Lower lobe of right lung (tissue), 2 donors: ENCODE measurements around the gene COPS3. TPM values are rescaled to one million over a fixed set of nuclear protein-coding genes. Genes with fewer than 3 reads are reported as not detected.
A peak's percentile ranks its signal among the peaks of the same experiment; 100 is the strongest.

Source experiments
- ATAC-seq, 2 donors: fragments of 200-7000 bp; cut with Tn5 transposase; one replicate each; pipeline ENCODE4 v1.9.1; 2020 to 2022; ENCODE audit warnings: mild to moderate bottlenecking in 2 of 2, moderate library complexity in 2 of 2
- DNase-seq: peaks from one replicate; pipeline ENCODE4 v3.0.0-alpha.2; 2020
- H3K27ac ChIP-seq: fragments of 200-600 bp; one replicate; pipeline ENCODE4 v1.8.0; 2022
- H3K27me3 ChIP-seq: fragments of 200-600 bp; one replicate; pipeline ENCODE4 v1.8.0; 2022; ENCODE audit warnings: low read depth
- H3K36me3 ChIP-seq: fragments of 200-600 bp; one replicate; pipeline ENCODE4 v1.8.0; 2022; ENCODE audit warnings: mild to moderate bottlenecking
- H3K4me1 ChIP-seq: fragments of 200-600 bp; one replicate; pipeline ENCODE4 v1.8.0; 2022
- H3K4me3 ChIP-seq: fragments of 200-600 bp; one replicate; pipeline ENCODE4 v1.8.0; 2022; ENCODE audit warnings: mild to moderate bottlenecking
- H3K9me3 ChIP-seq: fragments of 200-600 bp; one replicate; pipeline ENCODE4 v1.8.0; 2022
- intact Hi-C: fragments of 100-400 bp; cut with DNase I; formaldehyde crosslinking; loops from one replicate; pipeline ENCODE4 v1.11.0; 2022
- long read RNA-seq: library from polyadenylated mRNA; unstranded; transcript quantifications from one replicate; pipeline ENCODE4 v2.0.0, GENCODE V29; 2021
- total RNA-seq: library from RNA; stranded (reverse); fragmentation: NEBNext Ultra II Directional; extraction: Animal tissue kit (Norgen Biotek cat#: 25700); gene quantifications from one replicate; pipeline ENCODE4 v1.2.1, GENCODE V29; 2021
- TF ChIP-seq, protein P1 (sequence below): fragments of 200-600 bp; IDR thresholded peaks from one replicate; pipeline ENCODE4 v1.8.0; 2022; ENCODE audit warnings: antibody characterized with exemption, mild to moderate bottlenecking
- donor health status: DM: no; HTN: yes; CAD: no; lungs with severe emphysema.

COPS3 gene
- total RNA-seq: 50.1 TPM
- long read RNA-seq, transcript COPS3-201 (12 exons, 1,641 nt): major isoform, 54 of 72 reads
- long read RNA-seq, partial matches to known transcripts: 3 of 72 reads
- long read RNA-seq, other reads (novel, unspliced or antisense): 14 of 72 reads

DNA sequence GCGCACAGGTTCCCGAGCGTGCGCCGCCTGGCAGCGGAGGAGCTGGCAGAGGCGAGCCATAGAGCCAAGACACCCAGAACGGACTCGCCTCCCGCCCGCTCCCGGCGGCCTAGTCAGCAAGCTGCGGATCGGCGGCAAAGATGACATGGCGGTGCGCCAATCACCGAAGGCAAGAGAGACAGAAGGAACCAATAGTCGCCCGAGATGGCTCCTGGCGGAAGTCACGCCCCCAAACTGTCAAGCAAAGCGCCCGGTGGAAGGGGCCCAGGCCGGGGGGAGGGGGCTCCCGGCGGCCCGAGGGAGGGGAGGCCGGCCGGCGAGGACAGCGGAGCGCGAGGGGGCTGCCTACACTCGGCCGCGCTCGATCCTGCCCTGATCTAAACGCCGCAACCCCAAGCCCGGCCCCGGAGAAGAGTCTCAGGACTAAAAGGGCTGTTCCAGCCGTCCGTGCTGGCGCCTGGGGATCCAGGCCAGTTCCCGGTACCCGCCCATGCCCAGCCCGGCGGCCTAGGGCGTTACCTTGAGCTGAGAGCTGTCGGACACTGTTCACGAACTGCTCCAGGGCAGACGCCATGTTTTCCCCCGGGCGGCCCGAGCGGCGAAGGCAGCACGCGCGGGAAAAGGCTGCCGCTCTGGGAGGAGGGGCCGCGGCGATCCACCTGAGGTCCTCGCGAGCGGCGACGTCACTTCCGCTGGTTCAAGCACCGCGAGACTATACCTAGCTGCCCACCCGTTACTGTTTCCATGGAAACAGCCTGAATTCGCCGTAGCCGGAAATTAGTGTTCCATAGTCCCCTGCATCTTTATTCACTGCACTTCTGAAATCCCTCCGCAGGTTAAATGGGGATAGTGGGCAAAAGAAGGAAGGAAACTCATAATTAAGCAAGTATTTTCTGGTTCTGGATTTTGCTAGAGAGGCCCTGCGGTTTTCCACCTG lies at the start of gene COPS3:
Gene COPS3, minus strand, starts transcription at position 634 of the 937 bp plus-strand sequence. Its CDS starts 60 bp downstream, at position 574.
- peaks cover 3% of the 10 kb centered on the region for H3K36me3 ChIP-seq
- TF ChIP-seq, protein P1, sequence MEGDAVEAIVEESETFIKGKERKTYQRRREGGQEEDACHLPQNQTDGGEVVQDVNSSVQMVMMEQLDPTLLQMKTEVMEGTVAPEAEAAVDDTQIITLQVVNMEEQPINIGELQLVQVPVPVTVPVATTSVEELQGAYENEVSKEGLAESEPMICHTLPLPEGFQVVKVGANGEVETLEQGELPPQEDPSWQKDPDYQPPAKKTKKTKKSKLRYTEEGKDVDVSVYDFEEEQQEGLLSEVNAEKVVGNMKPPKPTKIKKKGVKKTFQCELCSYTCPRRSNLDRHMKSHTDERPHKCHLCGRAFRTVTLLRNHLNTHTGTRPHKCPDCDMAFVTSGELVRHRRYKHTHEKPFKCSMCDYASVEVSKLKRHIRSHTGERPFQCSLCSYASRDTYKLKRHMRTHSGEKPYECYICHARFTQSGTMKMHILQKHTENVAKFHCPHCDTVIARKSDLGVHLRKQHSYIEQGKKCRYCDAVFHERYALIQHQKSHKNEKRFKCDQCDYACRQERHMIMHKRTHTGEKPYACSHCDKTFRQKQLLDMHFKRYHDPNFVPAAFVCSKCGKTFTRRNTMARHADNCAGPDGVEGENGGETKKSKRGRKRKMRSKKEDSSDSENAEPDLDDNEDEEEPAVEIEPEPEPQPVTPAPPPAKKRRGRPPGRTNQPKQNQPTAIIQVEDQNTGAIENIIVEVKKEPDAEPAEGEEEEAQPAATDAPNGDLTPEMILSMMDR: no peak
- peaks cover 39% of the 10 kb centered on the region for H3K4me1 ChIP-seq
- H3K9me3 ChIP-seq: no peaks in the 10 kb centered on the region
- peak within 1 kb of the TSS; percentile 99 for H3K4me3 ChIP-seq
- intact Hi-C loops: no loop called here
- no peaks in the 10 kb centered on the region for H3K27me3 ChIP-seq
- ATAC-seq (peak; percentile 98 to 99), DNase-seq (peak; percentile 99)
- peak within 1 kb of the TSS; percentile 97 for H3K27ac ChIP-seq

DNA sequence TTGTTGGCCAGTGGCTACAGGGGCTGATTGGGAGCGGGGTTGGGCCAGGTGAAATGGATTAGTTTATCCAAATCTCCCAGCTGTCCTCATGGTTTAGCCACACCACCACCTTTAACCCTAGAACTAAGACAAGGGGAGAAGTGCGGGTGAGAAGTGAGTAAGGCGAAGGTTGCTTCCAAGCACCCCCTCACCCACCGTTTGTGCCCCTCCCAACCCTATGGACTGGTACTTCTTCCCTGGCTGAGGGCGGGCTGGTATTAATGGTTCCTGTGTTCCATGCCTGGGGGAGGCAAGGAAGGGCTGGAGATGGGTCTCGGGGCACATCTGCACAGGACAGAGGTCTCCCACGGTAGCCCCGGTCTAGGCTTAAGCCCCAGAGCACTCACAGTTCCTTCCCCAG lies 47.2 kb upstream of the COPS3 start:
- Histone ChIP-seq H3K9me3 (no peaks in the 10 kb centered on the region), H3K27me3 (no peaks in the 10 kb centered on the region), H3K4me3 (no peak overlapping the region), H3K4me1 (no peaks in the 10 kb centered on the region), H3K36me3 (no peaks in the 10 kb centered on the region), H3K27ac (no peak overlapping the region)
- TF ChIP-seq, protein P1: no peak
- peak in 1 of 2 donors; percentile 14 for ATAC-seq
- DNase-seq: peak; percentile 21
- intact Hi-C loops: no loop called here

DNA sequence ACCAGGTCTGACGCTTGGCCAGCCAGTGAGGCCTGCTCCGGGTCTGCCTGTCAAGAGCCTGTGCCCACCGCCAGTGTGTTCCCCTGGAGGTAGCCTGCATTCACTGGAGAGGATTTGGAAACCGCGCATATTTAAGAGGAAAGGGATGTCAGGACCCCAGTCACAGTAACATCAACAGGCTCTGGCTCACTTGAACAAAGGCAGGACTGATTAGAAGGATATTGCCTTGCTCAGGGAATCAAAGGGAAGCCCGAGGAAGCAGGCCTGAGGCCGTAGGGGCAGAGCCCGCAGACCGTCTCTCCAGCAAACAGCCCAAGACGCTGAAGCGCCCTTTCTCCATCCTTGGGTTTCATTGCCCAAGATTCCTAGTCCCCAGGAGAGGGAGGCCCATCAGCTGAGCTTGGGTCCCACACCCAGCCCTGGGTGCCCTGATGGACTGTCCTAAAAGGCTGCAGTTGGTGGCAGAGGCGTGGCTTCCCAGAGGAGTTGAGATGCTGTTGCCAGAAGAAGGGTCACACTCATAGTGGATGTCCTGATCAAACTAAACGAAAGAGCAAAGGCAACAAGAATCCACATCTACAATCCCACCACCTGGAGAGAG lies 45.3 kb upstream of the COPS3 start:
- ATAC-seq (no peak), DNase-seq (peak; percentile 30)
- no peaks in the 10 kb centered on the region for H3K9me3 ChIP-seq
- no peaks in the 10 kb centered on the region for H3K4me1 ChIP-seq
- no peak overlapping the region for H3K4me3 ChIP-seq
- no peak overlapping the region for H3K27ac ChIP-seq
- TF ChIP-seq, protein P1: no peak
- no peaks in the 10 kb centered on the region for H3K27me3 ChIP-seq
- H3K36me3 ChIP-seq: no peaks in the 10 kb centered on the region
- intact Hi-C loops: no loop called here

DNA sequence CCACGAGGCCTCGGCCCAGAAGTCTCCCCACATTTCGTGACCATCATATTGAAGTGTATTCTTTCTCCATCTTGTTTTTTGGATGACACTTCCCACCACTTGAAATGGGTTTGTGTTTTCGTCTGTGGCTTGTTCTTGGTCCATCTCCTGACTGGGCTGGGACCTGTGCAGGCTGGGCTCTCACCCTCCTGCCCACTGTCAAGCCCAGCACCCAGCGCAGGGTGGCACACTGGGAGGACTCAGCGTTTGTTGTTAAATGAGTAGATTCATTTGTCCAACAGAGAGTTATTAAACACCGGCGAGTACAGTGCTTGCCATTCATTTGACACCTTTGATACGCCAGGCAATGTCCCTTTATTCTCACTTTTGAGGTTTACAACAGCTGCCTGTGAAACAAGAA lies 44.8 kb upstream of the COPS3 start:
- Histone ChIP-seq H3K27ac (no peak overlapping the region), H3K9me3 (no peaks in the 10 kb centered on the region), H3K27me3 (no peaks in the 10 kb centered on the region), H3K36me3 (no peaks in the 10 kb centered on the region), H3K4me1 (no peaks in the 10 kb centered on the region), H3K4me3 (no peak overlapping the region)
- intact Hi-C loops: no loop called here
- TF ChIP-seq, protein P1: no peak
- DNase-seq (peak; percentile 22), ATAC-seq (no peak)

DNA sequence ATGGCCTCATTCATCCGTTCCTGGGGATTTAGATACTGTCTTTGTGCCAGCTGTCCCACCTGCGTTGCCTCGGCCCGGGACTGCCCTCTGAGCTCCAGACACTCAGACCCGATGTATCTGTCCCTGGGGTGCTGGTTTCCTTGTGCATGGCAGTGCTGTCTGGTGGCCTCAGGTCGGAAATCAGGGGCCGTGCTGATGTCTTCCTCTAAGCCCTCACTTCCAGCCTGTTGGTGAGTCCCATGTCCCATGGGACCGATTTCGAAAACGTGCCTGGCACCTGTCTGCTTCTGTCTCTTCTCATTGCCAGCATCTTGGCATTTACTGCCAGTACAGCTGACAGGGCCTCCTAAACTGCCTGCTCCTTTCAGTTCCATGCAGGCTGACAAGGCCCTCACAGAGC lies 44.2 kb upstream of the COPS3 start:
- DNase-seq: peak; percentile 34

More for the DNA sequence above, 44.2 kb upstream of the COPS3 start:
- TF ChIP-seq, protein P1: no peak
- intact Hi-C loops: no loop called here
- no peak for ATAC-seq
- H3K36me3 ChIP-seq: no peaks in the 10 kb centered on the region
- no peak overlapping the region for H3K27ac ChIP-seq
- H3K27me3 ChIP-seq: no peaks in the 10 kb centered on the region
- no peaks in the 10 kb centered on the region for H3K4me1 ChIP-seq
- H3K4me3 ChIP-seq: no peak overlapping the region
- H3K9me3 ChIP-seq: no peaks in the 10 kb centered on the region
